ENCODE measurements around the gene FGFR4. TPM values are rescaled to one million over a fixed set of nuclear protein-coding genes. Genes with fewer than 3 reads are reported as not detected.
A peak's percentile ranks its signal among the peaks of the same experiment; 100 is the strongest.

Gene FGFR4
- total RNA-seq, 1 donor from 2014 or later: 0.79 TPM

GRCh38 chr5:177107159-177107558, 20.4 kb downstream of the FGFR4 start:
- Histone ChIP-seq H3K27me3 (ENCODE audit: control insufficient read depth, insufficient read depth, low read length) (no peaks in the 10 kb centered on the region), H3K4me3 (ENCODE audit: low read depth, low read length) (no peak overlapping the region), H3K36me3 (ENCODE audit: control insufficient read depth, insufficient read depth, low read length) (no peaks in the 10 kb centered on the region)
- DNase-seq (ENCODE audit: low read depth) (no peak), FAIRE-seq (no peak)
- TF ChIP-seq, protein P1, sequence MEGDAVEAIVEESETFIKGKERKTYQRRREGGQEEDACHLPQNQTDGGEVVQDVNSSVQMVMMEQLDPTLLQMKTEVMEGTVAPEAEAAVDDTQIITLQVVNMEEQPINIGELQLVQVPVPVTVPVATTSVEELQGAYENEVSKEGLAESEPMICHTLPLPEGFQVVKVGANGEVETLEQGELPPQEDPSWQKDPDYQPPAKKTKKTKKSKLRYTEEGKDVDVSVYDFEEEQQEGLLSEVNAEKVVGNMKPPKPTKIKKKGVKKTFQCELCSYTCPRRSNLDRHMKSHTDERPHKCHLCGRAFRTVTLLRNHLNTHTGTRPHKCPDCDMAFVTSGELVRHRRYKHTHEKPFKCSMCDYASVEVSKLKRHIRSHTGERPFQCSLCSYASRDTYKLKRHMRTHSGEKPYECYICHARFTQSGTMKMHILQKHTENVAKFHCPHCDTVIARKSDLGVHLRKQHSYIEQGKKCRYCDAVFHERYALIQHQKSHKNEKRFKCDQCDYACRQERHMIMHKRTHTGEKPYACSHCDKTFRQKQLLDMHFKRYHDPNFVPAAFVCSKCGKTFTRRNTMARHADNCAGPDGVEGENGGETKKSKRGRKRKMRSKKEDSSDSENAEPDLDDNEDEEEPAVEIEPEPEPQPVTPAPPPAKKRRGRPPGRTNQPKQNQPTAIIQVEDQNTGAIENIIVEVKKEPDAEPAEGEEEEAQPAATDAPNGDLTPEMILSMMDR (IDR thresholded peaks at IDR 0.05; ENCODE audit: insufficient read depth, low read length, severe bottlenecking): no peak

- no peak for DNase-seq (ENCODE audit: low read depth)
- no peaks in the 10 kb centered on the region for H3K27me3 ChIP-seq (ENCODE audit: control insufficient read depth, insufficient read depth, low read length)
- no peak overlapping the region for H3K4me3 ChIP-seq (ENCODE audit: low read depth, low read length)
- TF ChIP-seq, protein P1 (IDR thresholded peaks at IDR 0.05; ENCODE audit: insufficient read depth, low read length, severe bottlenecking): no peak
- H3K36me3 ChIP-seq (ENCODE audit: control insufficient read depth, insufficient read depth, low read length): no peaks in the 10 kb centered on the region
- no peak for FAIRE-seq
Observed at GRCh38 chr5:177109810-177110209, 23.1 kb downstream of the FGFR4 start.

- no peak for FAIRE-seq
- no peaks in the 10 kb centered on the region for H3K36me3 ChIP-seq (ENCODE audit: control insufficient read depth, insufficient read depth, low read length)
- TF ChIP-seq, protein P1 (IDR thresholded peaks at IDR 0.05; ENCODE audit: insufficient read depth, low read length, severe bottlenecking): peak; percentile 98
- DNase-seq (ENCODE audit: low read depth): peak; percentile 28
- H3K4me3 ChIP-seq (ENCODE audit: low read depth, low read length): no peak overlapping the region
- no peaks in the 10 kb centered on the region for H3K27me3 ChIP-seq (ENCODE audit: control insufficient read depth, insufficient read depth, low read length)
Observed at GRCh38 chr5:177111720-177112394, 25.1 kb downstream of the FGFR4 start.

DNA sequence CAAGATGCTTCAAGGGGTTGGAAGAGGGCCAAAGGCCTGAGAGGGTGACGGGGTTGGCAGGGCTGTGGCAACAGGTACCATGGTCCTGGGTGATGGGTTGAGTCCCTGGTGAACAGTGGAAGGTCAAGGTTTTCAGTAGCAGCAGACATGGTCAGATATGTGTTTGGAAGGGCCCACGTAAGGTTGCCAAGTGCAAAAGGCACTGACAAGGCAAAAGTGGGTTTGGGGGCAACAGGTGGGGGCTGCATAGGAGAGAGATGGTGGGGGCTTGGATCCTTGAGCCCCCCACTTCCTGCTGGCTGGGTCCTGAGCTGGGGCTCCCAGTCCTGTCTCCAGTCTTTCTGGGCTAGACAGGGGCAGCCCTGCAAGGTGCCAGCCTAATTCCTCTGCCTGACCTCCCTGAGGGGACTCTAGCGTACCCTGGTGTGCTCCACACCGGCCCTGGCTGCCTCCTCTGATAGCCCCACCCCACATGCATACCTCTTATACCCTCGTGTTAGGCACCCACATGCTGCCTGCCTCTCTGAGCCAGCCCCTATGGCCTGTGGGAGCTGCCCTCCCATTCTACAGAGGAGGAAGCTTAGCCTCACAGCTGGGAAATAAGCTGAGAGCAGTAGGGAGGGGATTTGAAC, 26.0 kb downstream of the FGFR4 start:
- TF ChIP-seq, protein P1 (IDR thresholded peaks at IDR 0.05; ENCODE audit: insufficient read depth, low read length, severe bottlenecking): no peak
- Histone ChIP-seq H3K4me3 (ENCODE audit: low read depth, low read length) (no peak overlapping the region), H3K36me3 (ENCODE audit: control insufficient read depth, insufficient read depth, low read length) (no peaks in the 10 kb centered on the region), H3K27me3 (ENCODE audit: control insufficient read depth, insufficient read depth, low read length) (no peaks in the 10 kb centered on the region)
- FAIRE-seq (no peak), DNase-seq (ENCODE audit: low read depth) (no peak)

- H3K36me3 ChIP-seq (ENCODE audit: control insufficient read depth, insufficient read depth, low read length): no peaks in the 10 kb centered on the region
- TF ChIP-seq, protein P1 (IDR thresholded peaks at IDR 0.05; ENCODE audit: insufficient read depth, low read length, severe bottlenecking): peak; percentile 97
- H3K4me3 ChIP-seq (ENCODE audit: low read depth, low read length): no peak overlapping the region
- no peaks in the 10 kb centered on the region for H3K27me3 ChIP-seq (ENCODE audit: control insufficient read depth, insufficient read depth, low read length)
- DNase-seq (ENCODE audit: low read depth) (peak; percentile 58), FAIRE-seq (peak; percentile 40)
Observed at GRCh38 chr5:177113566-177114424, 27.1 kb downstream of the FGFR4 start.
